Cerebellar cortex (tissue), 1 donor: ENCODE measurements around the gene MAN2A1.

Experiments
- DNase-seq: peaks from one replicate; pipeline ENCODE4 v3.0.0-alpha.2; 2015; ENCODE audit warnings: low spot score

MAN2A1 gene

GRCh38 chr5:109707531-109707930 lies 17.8 kb downstream of the MAN2A1 start:
- DNase-seq = no peak

GRCh38 chr5:109708813-109709212 lies 19.1 kb downstream of the MAN2A1 start:
- DNase-seq = no peak

GRCh38 chr5:109709225-109709624 lies 19.5 kb downstream of the MAN2A1 start:
- no peak for DNase-seq

DNA sequence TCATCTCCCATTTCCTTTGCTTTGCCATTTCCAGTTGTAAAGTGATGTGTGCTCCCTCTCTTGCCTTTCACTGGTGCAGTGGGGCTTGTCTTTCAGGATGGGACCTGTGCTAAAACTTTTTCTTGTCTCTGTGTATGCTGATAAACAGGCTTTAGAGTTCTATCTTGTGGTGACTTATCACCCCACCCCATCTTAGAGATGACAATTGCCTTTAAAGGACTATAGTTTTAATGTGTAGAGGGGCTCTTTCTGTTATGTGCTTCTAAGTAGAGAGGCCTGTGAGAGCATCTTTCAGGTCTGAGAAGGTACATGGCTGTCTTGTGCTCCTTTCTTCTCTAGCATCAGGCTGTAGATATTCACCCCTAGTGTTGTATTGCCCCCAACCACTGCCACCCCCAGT lies 21.9 kb downstream of the MAN2A1 start:
- no peak for DNase-seq

GRCh38 chr5:109713453-109713852 lies 23.7 kb downstream of the MAN2A1 start:
- no peak for DNase-seq

- no peak for DNase-seq
Observed at GRCh38 chr5:109714592-109714991, 24.9 kb downstream of the MAN2A1 start.

DNA sequence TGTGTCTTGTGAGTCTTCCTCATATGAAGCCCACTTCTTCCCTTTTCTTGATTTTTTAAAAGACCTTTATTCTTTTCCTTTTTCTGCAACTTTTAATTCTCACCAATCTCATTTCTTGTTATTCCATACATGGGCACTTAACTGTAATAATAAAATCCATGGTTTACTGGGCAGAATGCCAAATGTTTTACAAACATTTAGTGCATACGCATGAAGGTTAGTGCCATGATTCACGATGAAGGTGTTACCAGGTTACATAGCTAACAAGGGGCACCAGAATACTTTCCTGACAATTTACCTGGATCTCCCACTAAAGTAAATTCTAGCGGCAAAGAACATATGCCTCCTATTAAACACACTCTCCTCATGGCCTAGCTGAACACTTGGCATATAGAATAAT lies 28.5 kb downstream of the MAN2A1 start:
- no peak for DNase-seq

DNA sequence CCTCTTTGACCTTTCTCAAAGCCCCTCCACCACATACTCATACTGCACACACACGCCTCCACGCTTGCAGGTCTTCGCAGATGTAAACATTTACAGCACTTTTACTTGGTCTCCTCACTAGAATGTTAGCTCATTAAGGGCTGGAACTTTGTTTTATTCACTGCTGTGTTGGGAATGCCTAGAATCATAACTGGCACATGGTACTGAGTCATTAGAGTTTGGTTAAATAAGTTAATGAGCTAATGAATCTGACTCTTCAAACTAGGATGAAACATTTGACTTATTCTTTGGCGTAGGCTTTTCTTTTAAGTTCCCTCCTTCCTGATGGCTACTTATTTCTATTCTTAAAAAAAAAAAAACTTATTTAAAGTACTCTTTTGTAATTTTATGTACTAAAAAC lies 28.9 kb downstream of the MAN2A1 start:
- DNase-seq = no peak

- DNase-seq = no peak
Observed at GRCh38 chr5:109719978-109720377, 30.3 kb downstream of the MAN2A1 start.

GRCh38 chr5:109721741-109722140 lies 32.0 kb downstream of the MAN2A1 start:
- no peak for DNase-seq

- DNase-seq = no peak
Observed at GRCh38 chr5:109723606-109724005, 33.9 kb downstream of the MAN2A1 start.

DNA sequence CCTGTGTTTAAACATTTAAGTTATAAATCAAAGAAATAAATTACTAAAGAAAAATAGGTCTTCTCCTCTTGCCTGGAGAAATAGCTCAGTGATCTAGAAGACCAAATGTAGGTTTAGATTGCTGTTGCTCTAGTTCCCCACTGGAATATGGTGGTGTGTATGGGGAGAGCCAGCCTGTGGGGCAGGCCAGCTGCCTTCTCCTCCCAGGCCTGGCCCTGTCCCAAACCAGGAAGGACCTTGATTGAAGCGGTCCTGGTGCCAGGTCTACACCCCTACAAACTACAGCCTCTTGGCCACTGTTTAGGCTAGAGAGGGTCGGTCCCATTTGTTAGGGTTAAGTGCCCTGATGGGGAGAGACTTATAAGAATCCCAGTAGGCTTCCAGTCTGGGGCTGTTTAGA lies 35.4 kb downstream of the MAN2A1 start:
- DNase-seq = no peak

- DNase-seq = no peak
Observed at GRCh38 chr5:109739741-109740728, 50.3 kb downstream of the MAN2A1 start.

DNA sequence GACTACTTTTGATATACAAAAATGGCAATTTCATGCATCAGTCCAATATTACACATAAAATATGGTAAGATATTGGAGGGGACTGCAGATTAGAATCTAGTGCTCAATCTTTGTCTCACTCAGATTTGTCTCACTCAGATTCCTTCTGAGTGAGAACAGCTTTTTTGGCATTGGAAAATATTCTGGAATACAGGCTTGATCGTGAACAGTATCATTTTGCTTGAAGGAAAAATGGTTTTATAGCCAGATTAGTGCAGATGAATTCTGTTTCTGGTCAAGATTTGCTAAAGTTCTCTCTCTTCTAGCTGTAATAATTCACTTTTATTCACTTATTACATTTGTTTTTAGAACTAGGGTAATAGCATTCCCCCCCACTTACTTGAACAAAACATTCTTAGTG lies 51.2 kb downstream of the MAN2A1 start:
- DNase-seq = no peak

GRCh38 chr5:109741390-109741789 lies 51.7 kb downstream of the MAN2A1 start:
- DNase-seq = no peak

DNA sequence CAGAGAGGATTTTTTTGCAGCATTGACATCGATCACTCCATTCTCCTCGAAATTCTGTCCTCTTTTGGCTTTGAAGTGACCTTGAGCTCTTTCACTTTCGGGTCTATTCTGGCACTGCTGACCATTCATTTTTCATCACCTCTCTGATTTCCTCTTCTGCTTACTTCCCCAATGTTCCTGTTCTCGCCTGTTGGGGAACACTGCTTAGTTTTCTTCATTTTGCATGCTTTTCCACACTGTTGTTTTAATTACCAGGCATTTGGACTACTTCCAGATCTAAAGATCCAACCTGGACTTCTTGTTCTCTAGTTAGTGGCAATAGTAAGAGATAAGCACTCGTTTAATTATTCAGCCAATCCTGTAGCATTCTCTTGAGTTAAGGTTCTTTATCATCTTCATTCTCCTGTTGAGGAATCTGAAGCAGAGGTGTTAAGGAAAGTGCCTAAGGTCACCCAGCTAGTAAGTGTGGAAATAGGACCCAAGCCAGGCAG lies 53.4 kb downstream of the MAN2A1 start:
- DNase-seq = no peak

GRCh38 chr5:109743770-109744212 lies 54.1 kb downstream of the MAN2A1 start:
- DNase-seq = no peak

DNA sequence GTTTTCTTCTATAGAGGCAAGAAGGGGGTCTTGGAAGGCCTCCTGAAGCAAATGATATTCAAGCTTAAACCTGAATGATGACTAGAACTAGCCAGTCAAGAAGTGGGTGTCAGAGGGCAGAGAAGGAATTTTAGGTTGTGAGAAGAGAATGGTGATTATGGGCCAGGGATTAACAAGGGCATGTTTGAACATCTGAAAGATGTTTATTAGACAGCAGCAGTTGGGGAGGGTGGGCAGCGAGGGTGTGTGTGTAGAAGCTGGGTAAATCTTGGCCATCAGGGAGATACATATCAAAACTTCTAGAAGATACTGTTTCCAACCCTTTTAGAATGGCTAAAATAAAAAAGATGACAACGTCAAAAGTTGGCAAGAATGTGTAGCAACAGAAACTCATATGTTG lies 54.5 kb downstream of the MAN2A1 start:
- no peak for DNase-seq

GRCh38 chr5:109748546-109748945 lies 58.8 kb downstream of the MAN2A1 start:
- no peak for DNase-seq

GRCh38 chr5:109750463-109750862 lies 60.7 kb downstream of the MAN2A1 start:
- no peak for DNase-seq

DNA sequence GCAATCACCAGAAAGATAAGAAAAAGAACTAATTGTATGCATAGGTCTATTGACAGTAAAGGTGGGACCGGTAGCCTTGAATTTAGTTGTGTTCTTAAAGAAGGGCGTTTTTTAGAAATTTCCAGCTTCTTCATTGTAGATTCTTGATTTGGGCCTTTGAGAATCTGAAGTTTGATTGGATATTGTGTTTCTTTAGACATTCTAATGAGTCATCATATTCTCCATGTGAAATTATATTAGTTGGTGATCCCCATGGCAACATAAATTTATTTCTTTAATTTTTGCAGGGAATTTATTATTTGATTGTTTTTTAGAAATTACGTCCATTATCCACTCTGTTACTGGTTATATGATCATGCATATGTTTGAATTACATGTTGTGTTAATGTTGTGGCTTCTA lies 63.6 kb downstream of the MAN2A1 start:
- DNase-seq = no peak

GRCh38 chr5:109754319-109754718 lies 64.6 kb downstream of the MAN2A1 start:
- DNase-seq = no peak

- DNase-seq = no peak
Observed at GRCh38 chr5:109755761-109756160, 66.0 kb downstream of the MAN2A1 start.
